ENCODE results near the gene SHD. TPM values are rescaled to one million over a fixed set of nuclear protein-coding genes. Genes with fewer than 3 reads are reported as not detected.
A peak's percentile ranks its signal among the peaks of the same experiment; 100 is the strongest.

Gene SHD
- total RNA-seq, 2 experiments from 2014 or later: not detected

DNA sequence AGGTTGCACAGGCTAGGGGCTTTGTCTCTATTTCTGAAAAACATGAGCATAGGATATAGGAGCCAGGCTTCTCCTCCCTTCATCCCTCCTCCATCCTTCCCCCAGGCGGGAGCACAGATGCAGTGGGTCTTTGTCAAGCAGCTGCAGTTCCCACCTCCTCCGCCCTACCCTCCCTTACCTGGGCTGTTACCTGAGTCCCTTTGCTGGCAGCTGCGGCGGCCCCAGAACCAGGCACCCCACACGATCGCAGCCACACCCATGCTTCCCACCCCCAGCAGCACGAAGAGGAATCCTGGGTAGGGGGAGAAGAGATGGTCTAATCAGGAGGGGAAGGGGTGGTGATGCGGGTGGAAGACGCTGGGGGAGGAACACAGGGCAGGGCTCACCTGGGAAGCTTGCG lies 15.3 kb downstream of the SHD start:
- Mint-ChIP-seq H3K9me3 (no peaks in the 10 kb centered on the region), H3K4me1 (peaks cover 3% of the 10 kb centered on the region), H3K4me3 (no peak overlapping the region), H3K27ac (no peak overlapping the region), H3K27me3 (no peaks in the 10 kb centered on the region), H3K36me3 (ENCODE audit: low read depth) (no peaks in the 10 kb centered on the region)
- ChIA-PET POLR2A (no interaction called here), CTCF (no interaction called here)
- no peak for DNase-seq

DNA sequence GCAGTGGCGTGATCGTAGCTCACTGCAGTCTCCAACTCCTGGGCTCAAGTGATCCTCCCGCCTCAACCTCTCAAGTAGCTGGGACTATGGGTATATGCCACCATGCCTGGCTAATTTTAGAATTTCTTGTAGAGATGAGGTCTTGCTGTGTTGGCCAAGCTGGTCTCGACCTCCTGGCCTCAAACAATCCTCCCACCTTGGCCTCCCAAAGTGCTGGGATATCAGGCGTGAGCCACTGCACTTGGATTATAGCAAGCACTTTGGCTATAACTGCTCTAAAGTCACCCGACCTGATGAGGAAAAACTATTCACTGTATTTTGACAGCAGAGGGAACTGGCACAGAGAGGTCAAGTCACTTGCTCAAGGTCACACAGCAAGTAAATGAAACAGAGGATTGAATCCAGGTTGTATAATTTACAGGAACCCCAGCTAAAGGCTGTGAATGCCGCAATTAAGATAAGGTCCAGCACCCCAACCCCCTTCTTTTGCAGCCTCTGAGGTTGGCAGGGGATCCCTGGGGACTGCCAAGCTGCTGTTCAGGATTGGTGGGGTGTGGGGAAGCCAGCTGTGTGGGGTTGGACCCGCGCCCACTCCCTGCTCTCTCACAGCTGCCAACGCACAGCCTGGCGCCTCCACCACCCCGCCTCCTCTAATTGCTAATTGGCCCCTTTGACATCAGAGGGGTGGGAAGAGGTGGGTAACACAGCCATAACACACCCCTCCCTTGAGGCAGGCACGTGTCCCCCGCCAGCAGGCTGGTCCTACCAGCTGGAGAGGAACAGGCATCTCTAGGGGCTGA lies 17.1 kb downstream of the SHD start:
- Mint-ChIP-seq H3K27ac (no peak overlapping the region), H3K4me3 (no peak overlapping the region), H3K27me3 (no peaks in the 10 kb centered on the region), H3K9me3 (no peaks in the 10 kb centered on the region), H3K4me1 (peaks cover 3% of the 10 kb centered on the region), H3K36me3 (ENCODE audit: low read depth) (no peaks in the 10 kb centered on the region)
- no peak for DNase-seq
- ChIA-PET POLR2A (interaction anchor here (1.3 kb wide), 1 partner anchor 48 kb away, joined by 3 read pairs; no protein-coding TSS in a partner anchor), CTCF (interaction anchor here (0.6 to 1.2 kb wide), 3 partner anchors 57 to 866 kb away, joined by 3 to 4 read pairs (median 3); no protein-coding TSS in a partner anchor)

DNA sequence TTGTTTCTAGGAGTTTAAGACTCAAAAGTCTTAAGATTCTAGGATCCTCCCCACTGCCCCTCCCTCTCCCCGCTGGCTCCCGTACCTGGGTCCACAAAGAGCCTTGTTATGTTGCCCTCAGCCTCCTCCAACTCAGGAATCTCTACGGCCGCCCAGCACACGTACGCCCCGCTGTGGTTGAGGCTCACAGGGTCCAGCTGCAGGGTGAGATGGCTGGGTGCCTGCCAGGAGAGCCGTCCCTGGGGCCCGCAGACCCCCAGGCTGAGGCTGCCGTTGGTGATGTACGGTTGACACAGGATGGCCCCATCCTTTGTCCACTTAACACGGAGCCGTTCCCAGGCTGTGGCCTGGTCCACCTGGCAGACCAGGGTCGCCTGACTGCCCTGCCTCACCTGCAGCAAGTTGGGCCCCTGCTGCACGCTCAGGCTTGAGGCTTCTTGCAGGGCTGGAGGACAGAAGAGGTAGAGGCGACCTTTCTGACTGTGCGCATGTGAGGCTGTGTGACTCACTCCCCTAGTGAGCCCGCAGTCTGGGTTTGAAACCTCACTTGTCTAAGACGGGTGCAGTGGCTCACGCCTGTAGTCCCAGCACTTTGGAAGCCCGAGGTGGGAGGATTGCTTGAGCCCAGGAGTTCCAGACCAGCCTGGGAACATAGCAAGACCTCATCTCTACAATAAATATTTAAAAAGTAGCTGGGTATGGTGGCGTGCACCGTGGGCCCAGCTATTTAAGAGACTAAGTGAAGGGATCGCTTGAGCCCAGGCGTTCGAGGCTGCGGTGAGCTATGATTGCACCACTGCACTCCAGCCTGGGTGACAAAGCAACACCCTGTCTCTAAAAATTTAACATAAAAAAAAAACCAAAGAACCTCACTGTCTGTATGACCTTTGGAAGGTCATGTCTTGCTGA lies 19.1 kb downstream of the SHD start:
- H3K27me3 Mint-ChIP-seq: no peaks in the 10 kb centered on the region
- no peaks in the 10 kb centered on the region for H3K9me3 Mint-ChIP-seq
- CTCF ChIA-PET: interaction anchor here (1.0 kb wide), 1 partner anchor 31 kb away, joined by 3 read pairs; no protein-coding TSS in a partner anchor
- no peak for DNase-seq
- no peak overlapping the region for H3K27ac Mint-ChIP-seq
- H3K4me1 Mint-ChIP-seq: peaks cover 14% of the 10 kb centered on the region
- POLR2A ChIA-PET: interaction anchor here (0.6 kb wide), 1 partner anchor 23 kb away, joined by 3 read pairs; no protein-coding TSS in a partner anchor
- no peaks in the 10 kb centered on the region for H3K36me3 Mint-ChIP-seq (ENCODE audit: low read depth)
- no peak overlapping the region for H3K4me3 Mint-ChIP-seq

DNA sequence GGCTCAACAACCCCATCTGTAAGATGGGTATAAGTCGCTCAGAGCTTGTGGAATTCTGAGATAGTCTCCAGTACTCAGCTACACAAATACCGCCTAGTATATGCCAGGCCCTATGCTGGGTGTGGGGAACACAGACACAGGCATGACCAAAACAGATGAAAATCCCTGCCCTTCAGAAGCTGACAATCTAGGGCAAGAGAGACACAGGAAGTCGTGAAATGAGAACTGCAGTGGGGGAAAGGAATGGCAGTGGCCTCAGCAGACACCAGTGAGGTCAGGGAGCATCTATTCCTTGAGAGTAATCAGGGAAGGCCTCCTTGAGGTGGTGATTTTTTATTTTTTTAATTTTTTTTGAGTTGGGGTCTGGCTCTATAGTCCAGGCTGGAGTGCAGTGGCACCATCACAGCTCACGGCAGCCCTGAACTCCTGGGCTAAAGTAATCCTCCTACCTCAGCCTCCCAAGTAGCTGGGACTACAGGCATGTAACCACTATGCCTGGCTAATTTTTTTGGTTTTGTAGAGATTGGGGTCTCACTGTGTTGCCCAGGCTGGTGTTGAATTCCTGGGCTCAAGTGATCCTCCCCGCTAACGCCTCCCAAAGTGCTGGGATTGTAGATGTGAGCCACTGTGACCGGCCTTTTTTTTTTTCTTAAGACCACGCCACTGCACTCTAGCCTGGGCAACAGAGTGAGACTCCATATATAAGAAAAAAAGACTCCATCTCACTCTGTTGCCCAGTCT lies 19.9 kb downstream of the SHD start:
- no peak for DNase-seq
- POLR2A ChIA-PET: interaction anchor here (0.6 kb wide), 2 partner anchors 18 to 24 kb away, joined by 3 read pairs; no protein-coding TSS in a partner anchor

DNA sequence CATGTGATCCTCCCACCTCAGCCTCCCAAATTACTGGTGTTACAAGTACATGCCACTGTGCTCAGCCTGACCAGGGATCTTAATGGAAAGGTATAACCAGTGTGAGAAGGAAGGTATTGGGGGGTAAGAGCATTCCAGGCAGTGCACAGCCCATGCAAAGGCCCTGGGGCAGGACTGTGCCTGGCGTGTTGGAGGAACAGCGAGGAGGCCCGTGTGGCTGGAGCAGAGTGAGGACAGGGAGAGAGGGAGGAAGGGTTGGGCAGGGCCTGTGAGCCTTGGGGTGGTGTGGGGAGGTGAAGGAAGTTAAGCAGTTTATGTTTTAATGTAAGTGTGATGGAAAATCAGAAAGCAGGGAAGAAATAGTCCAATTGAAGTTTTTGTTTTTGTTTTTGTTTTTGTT lies 21.5 kb downstream of the SHD start:
- Mint-ChIP-seq H3K4me3 (no peak overlapping the region), H3K36me3 (ENCODE audit: low read depth) (no peaks in the 10 kb centered on the region), H3K27me3 (no peaks in the 10 kb centered on the region), H3K27ac (no peak overlapping the region), H3K4me1 (peaks cover 24% of the 10 kb centered on the region), H3K9me3 (no peaks in the 10 kb centered on the region)
- ChIA-PET POLR2A (no interaction called here), CTCF (no interaction called here)
- DNase-seq: no peak

More for the DNA sequence above, 19.9 kb downstream of the SHD start:
- H3K27me3 Mint-ChIP-seq: no peaks in the 10 kb centered on the region
- no peaks in the 10 kb centered on the region for H3K9me3 Mint-ChIP-seq
- H3K4me3 Mint-ChIP-seq: no peak overlapping the region
- H3K4me1 Mint-ChIP-seq: peaks cover 19% of the 10 kb centered on the region
- CTCF ChIA-PET: interaction anchor here (1.0 kb wide), 1 partner anchor 32 kb away, joined by 3 read pairs; no protein-coding TSS in a partner anchor
- no peak overlapping the region for H3K27ac Mint-ChIP-seq
- H3K36me3 Mint-ChIP-seq (ENCODE audit: low read depth): no peaks in the 10 kb centered on the region

DNA sequence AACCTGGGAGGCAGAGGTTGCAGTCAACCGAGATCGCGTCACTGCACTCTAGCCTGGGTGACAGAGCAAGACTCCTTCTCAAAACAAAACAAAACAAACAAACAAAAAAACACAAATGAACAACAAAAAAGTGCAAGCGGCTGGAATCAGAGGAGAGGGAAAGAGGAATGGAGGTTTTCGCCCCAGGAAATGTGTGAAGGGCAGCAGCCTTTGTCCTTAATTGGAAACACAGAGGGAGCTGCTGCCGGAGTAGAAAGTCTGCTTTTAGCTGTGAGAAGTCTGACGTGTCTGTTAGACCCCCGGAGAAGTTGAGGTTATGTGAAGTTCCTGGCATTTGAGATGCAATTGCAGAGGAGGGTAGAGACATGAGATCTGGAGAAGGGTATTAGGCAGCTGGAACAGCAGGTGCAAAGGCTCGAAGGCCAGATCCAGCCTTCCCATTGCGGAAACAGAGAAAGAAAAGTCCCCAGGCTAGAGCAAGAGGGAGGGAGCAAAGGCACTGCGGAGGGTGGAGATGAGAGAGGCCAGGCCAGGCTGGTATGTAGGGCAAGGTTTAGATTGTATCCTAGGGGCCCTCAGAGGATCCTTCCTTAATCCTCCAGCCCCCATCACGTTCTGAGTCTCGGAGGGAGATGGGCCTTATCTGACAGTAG lies 22.6 kb downstream of the SHD start:
- ChIA-PET CTCF (interaction anchor here (1.1 kb wide), 1 partner anchor 35 kb away, joined by 4 read pairs; no protein-coding TSS in a partner anchor), POLR2A (no interaction called here)
- Mint-ChIP-seq H3K4me3 (peak overlapping the region; percentile 33), H3K4me1 (peaks cover 24% of the 10 kb centered on the region), H3K36me3 (ENCODE audit: low read depth) (no peaks in the 10 kb centered on the region), H3K27me3 (no peaks in the 10 kb centered on the region), H3K9me3 (no peaks in the 10 kb centered on the region), H3K27ac (peak overlapping the region; percentile 7)
- no peak for DNase-seq

DNA sequence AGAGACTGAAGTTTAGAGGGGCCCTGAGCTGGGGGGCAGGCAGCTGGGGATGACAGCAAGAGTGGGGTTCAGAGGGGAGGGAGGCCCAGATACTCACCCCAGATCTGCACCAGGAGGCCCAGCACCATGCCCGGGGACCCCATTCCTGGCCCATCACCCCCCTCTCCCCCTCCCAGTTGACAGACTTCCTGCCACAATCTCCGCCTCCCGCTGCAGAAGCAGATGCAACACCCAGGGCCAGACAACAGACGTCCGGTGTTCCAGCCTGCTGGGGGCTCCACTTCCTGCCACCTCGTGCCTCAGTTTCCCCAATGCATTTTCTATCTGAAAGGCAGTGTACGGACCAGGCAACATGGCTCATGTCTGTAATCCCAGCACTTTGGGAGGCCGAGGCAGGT lies 23.2 kb downstream of the SHD start, which contains the start of gene TMIGD2:
Gene TMIGD2 (minus strand): TSS at position 147 of the 398 bp plus-strand sequence. CDS start 4 bp downstream, at position 143.
- Mint-ChIP-seq H3K27me3 (no peaks in the 10 kb centered on the region), H3K36me3 (ENCODE audit: low read depth) (no peaks in the 10 kb centered on the region), H3K9me3 (no peaks in the 10 kb centered on the region), H3K27ac (peak within 1 kb of the TSS; percentile 7), H3K4me1 (peaks cover 24% of the 10 kb centered on the region), H3K4me3 (peak within 1 kb of the TSS; percentile 33)
- no peak for DNase-seq
- ChIA-PET POLR2A (no interaction called here), CTCF (interaction anchor here (1.1 kb wide), 1 partner anchor 36 kb away, joined by 4 read pairs; no protein-coding TSS in a partner anchor)

DNA sequence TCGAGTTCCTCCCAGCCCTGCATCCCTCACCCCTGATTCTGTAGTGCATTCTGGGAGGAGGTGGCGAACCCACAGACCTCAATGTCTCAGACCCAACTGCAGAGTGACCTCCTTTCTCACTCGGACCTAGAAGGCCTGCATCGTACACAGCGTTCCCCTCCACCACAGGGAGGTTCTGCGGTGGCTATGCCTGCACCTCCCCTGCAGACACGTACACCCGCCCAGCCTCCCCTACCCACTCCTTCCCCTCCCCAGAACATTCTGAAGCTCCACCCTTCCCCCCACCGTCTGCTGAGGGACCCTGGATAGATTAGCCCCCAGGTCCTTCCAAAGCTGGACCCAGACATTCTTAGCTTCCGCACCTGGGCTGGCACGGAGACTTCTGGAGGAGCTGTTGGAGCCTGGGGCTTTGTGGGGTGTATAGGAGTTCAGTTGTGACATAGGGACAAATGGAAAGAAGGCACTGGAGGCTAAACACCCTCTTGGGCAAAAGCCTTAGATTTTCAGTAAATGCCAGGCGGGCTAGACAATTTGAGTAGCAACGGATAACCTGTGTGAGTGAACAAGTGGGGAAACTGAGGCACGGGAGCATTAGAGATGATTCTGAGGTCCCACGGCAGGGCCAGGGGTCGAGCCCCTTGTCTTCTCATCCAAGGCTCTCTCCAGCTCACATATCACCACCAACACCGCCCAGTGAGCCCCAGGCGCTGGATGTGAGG lies 24.9 kb downstream of the SHD start:
- Mint-ChIP-seq H3K4me3 (peak overlapping the region; percentile 32), H3K36me3 (ENCODE audit: low read depth) (no peaks in the 10 kb centered on the region), H3K4me1 (peaks cover 21% of the 10 kb centered on the region), H3K27ac (no peak overlapping the region), H3K27me3 (no peaks in the 10 kb centered on the region), H3K9me3 (no peaks in the 10 kb centered on the region)
- ChIA-PET CTCF (interaction anchor here (0.6 to 1.2 kb wide), 2 partner anchors 37 to 39 kb away, joined by 3 to 4 read pairs; partner anchors contain the start of gene MPND), POLR2A (interaction anchor here (0.6 to 0.7 kb wide), 2 partner anchors 24 to 34 kb away, joined by 3 read pairs; no protein-coding TSS in a partner anchor)
- DNase-seq: no peak

DNA sequence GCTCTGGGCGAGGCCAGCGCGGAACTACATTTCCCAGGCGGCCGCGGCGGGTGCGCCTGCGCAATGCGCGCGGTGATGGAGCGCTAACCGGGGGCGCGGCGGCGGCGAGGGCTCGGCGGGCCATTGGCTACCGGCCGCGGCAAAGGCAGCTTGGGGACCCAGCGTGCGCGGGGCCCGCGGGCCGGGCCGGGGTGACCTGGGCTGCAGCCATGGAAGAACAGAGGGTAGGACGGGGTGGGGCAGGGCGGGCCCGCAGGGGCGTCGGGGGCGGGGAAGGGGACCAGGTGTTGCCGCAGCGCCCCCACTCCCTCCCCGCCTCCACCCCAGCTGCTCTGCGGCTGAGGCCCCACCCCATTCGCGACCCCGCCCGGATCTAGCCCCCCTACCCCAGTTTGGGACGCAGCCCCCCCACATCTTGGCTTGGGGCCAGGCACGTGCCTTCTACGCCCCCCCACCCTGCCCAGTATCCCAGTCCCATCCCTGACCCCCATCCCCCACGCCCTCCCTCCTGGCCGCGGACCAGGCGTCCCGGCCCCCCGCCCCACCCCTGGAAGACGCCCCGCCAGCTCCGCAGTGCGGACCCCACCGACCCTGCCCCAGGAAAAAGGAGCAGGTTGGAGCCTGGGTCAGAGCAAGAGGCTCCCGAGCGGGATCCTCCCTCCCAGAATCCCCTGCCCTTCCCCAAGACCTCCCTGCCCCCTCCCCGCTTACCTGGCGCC lies 25.6 kb downstream of the SHD start, which contains the start of gene FSD1:
Gene FSD1 (plus strand): TSS at position 61 of the 719 bp plus-strand sequence. CDS start 149 bp downstream, at position 210.
- peaks cover 21% of the 10 kb centered on the region for H3K4me1 Mint-ChIP-seq
- CTCF ChIA-PET: interaction anchor here (0.6 to 1.2 kb wide), 2 partner anchors 37 to 38 kb away, joined by 3 to 4 read pairs; partner anchors contain the start of gene MPND
- peak; percentile 68 for DNase-seq
- H3K36me3 Mint-ChIP-seq (ENCODE audit: low read depth): no peaks in the 10 kb centered on the region
- H3K27ac Mint-ChIP-seq: no peak within 1 kb of the TSS
- H3K4me3 Mint-ChIP-seq: peak within 1 kb of the TSS; percentile 32
- POLR2A ChIA-PET: interaction anchor here (0.6 to 0.7 kb wide), 2 partner anchors 23 to 33 kb away, joined by 3 read pairs; no protein-coding TSS in a partner anchor
- no peaks in the 10 kb centered on the region for H3K27me3 Mint-ChIP-seq
- no peaks in the 10 kb centered on the region for H3K9me3 Mint-ChIP-seq

DNA sequence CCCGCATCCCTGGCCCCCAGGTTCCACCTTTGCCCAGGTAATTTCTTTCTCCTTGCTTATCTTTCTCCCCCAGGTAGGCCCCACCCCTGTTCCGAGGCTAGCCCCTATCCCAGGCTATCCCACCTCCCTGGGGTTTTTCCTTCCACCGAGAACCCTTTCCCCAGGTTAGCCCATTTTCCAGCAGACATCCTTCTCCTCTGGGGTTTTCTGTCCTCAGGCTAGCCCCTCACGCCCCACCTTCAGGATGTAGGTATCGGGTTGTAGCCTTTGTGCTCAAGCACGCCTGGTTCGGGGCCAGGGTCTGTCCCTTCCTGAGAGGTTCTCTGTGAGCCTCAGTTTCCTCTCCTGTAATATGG lies 26.2 kb downstream of the SHD start:
- H3K27me3 Mint-ChIP-seq: no peaks in the 10 kb centered on the region
- H3K27ac Mint-ChIP-seq: no peak overlapping the region
- ChIA-PET POLR2A (no interaction called here), CTCF (no interaction called here)
- peaks cover 21% of the 10 kb centered on the region for H3K4me1 Mint-ChIP-seq
- DNase-seq: no peak
- no peaks in the 10 kb centered on the region for H3K9me3 Mint-ChIP-seq
- H3K36me3 Mint-ChIP-seq (ENCODE audit: low read depth): no peaks in the 10 kb centered on the region
- H3K4me3 Mint-ChIP-seq: peak overlapping the region; percentile 18

DNA sequence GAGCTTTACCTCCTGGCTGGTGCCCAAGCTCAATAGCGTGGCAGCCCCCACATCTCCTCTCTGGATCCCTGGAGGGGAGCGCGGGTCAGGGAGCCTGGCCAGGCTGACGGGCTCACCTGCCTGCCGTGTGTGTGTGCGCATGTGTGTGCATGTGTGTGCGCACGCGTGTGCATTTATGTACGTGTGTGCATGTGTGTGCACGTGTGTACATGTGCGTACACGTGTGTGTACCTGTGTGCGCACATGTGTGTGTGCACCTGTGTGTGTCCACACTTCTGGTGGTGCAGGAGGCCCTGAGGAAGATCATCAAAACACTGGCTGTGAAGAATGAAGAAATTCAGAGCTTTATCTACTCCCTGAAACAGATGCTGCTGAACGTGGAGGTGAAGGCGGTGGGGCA lies 26.6 kb downstream of the SHD start:
- Mint-ChIP-seq H3K27ac (no peak overlapping the region), H3K9me3 (no peaks in the 10 kb centered on the region), H3K36me3 (ENCODE audit: low read depth) (no peaks in the 10 kb centered on the region), H3K4me3 (peak overlapping the region; percentile 18), H3K27me3 (no peaks in the 10 kb centered on the region), H3K4me1 (peaks cover 21% of the 10 kb centered on the region)
- ChIA-PET CTCF (no interaction called here), POLR2A (no interaction called here)
- no peak for DNase-seq
